IMR-90 (cell line): ENCODE measurements around the gene C17orf107. TPM values are rescaled to one million over a fixed set of nuclear protein-coding genes. Genes with fewer than 3 reads are reported as not detected.

Experiments used
- ATAC-seq: fragments of 200-7000 bp; cut with Tn5 transposase; 2 replicates; pipeline ENCODE4 v1.9.1; 2020; ENCODE audit warnings: low read depth, mild to moderate bottlenecking, moderate library complexity
- BruUV-seq: library from RNA; stranded (reverse); fragments of 400-500 nt; replicated peaks from 2 replicates; lab custom pipeline; 2021; lab: Mats Ljungman, UMichigan
- CTCF ChIA-PET: fragments of 300-600 bp; formaldehyde crosslinking; extraction: SDS; loops from one replicate; lab custom pipeline; 2021; ENCODE audit warnings: antibody characterized with exemption; lab: Yijun Ruan, JAX
- POLR2A ChIA-PET: fragments of 300-600 bp; sonication (Branson Sonifier 250); formaldehyde crosslinking; loops from one replicate; lab custom pipeline; 2022; ENCODE audit warnings: antibody characterized with exemption; ENCODE audit not compliant: unreplicated experiment; lab: Charles Lee
- DNase-seq: peaks from one replicate; pipeline ENCODE4 v3.0.0; 2013
- H2AFZ ChIP-seq: replicated peaks from 2 replicates; pipeline ENCODE3; 2013; ENCODE audit warnings: low read length, mild to moderate bottlenecking; ENCODE audit not compliant: poor library complexity
- H2AK5ac ChIP-seq: 2 replicates; pipeline ENCODE4 v1.6.1; 2013; ENCODE audit warnings: low read depth, low read length, inconsistent platforms
- H2AK9ac ChIP-seq: replicated peaks from 2 replicates; pipeline ENCODE3; 2013; ENCODE audit warnings: mild to moderate bottlenecking, low read depth, low read length, moderate library complexity; ENCODE audit not compliant: poor library complexity
- H2BK120ac ChIP-seq: 2 replicates; pipeline ENCODE4 v1.6.1; 2013; ENCODE audit warnings: low read depth, low read length, inconsistent platforms
- H2BK15ac ChIP-seq: 3 replicates; pipeline ENCODE4 v1.6.1; 2013; ENCODE audit warnings: low read depth, low read length, inconsistent platforms
- H2BK20ac ChIP-seq: 2 replicates; pipeline ENCODE4 v1.6.1; 2013; ENCODE audit warnings: low read depth, mild to moderate bottlenecking, inconsistent platforms, low read length, moderate library complexity
- H2BK5ac ChIP-seq: 2 replicates; pipeline ENCODE4 v1.6.1; 2013; ENCODE audit warnings: mild to moderate bottlenecking, low read depth, low read length, inconsistent platforms; ENCODE audit not compliant: poor library complexity, severe bottlenecking
- H3K14ac ChIP-seq: replicated peaks from 2 replicates; pipeline ENCODE4 v1.6.1; 2013; ENCODE audit warnings: low read depth, low read length, inconsistent platforms
- H3K18ac ChIP-seq: 2 replicates; pipeline ENCODE4 v1.6.1; 2013; ENCODE audit warnings: low read depth, low read length, control low read depth
- H3K23ac ChIP-seq: 2 replicates; pipeline ENCODE4 v1.6.1; 2013; ENCODE audit warnings: low read depth, low read length, inconsistent platforms
- H3K27ac ChIP-seq: 2 replicates; pipeline ENCODE4 v1.5.1; 2013; ENCODE audit warnings: mild to moderate bottlenecking, control low read depth, low read length; ENCODE audit not compliant: insufficient read depth
- H3K27me3 ChIP-seq: 2 replicates; pipeline ENCODE4 v1.6.1; 2013; ENCODE audit warnings: low read length; ENCODE audit not compliant: control insufficient read depth, insufficient read depth
- H3K36me3 ChIP-seq: 2 replicates; pipeline ENCODE4 v1.6.1; 2013; ENCODE audit warnings: low read length, mixed read lengths; ENCODE audit not compliant: control insufficient read depth, insufficient read depth
- H3K4ac ChIP-seq: 2 replicates; pipeline ENCODE4 v1.6.1; 2013; ENCODE audit warnings: low read depth, low read length, inconsistent platforms
- H3K4me1 ChIP-seq: 2 replicates; pipeline ENCODE4 v1.6.1; 2013; ENCODE audit warnings: low read length, mixed read lengths; ENCODE audit not compliant: control insufficient read depth, insufficient read depth
- H3K4me2 ChIP-seq: 2 replicates; pipeline ENCODE4 v1.6.1; 2013; ENCODE audit warnings: low read depth, mild to moderate bottlenecking, control low read depth, low read length, moderate library complexity
- H3K4me3 ChIP-seq: 2 replicates; pipeline ENCODE4 v1.5.1; 2013; ENCODE audit warnings: low read depth, mild to moderate bottlenecking, control low read depth, low read length, moderate library complexity; ENCODE audit not compliant: insufficient read depth
- H3K56ac ChIP-seq: 2 replicates; pipeline ENCODE4 v1.6.1; 2013; ENCODE audit warnings: low read length, inconsistent platforms; ENCODE audit not compliant: insufficient read depth; ENCODE audit errors: extremely low read depth
- H3K79me1 ChIP-seq, 2 experiments: 2 replicates each; pipeline ENCODE4 v1.6.1; 2013; ENCODE audit warnings: low read length in 2 of 2, inconsistent platforms in 1 of 2, low read depth in 1 of 2
- H3K9ac ChIP-seq: 2 replicates; pipeline ENCODE4 v1.6.1; 2013; ENCODE audit warnings: low read depth, low read length, control low read depth
- H3K9me1 ChIP-seq: 2 replicates; pipeline ENCODE4 v1.6.1; 2013; ENCODE audit warnings: low read length, inconsistent platforms; ENCODE audit not compliant: insufficient read depth
- H3K9me3 ChIP-seq: 2 replicates; pipeline ENCODE4 v1.6.1; 2013; ENCODE audit warnings: low read length; ENCODE audit not compliant: control insufficient read depth, insufficient read depth
- H4K20me1 ChIP-seq: 2 replicates; pipeline ENCODE4 v1.6.1; 2013; ENCODE audit warnings: low read length, inconsistent platforms; ENCODE audit not compliant: insufficient read depth
- H4K5ac ChIP-seq: 2 replicates; pipeline ENCODE4 v1.6.1; 2013; ENCODE audit warnings: mild to moderate bottlenecking, low read depth, low read length, control low read depth
- H4K8ac ChIP-seq, 2 experiments: 2 replicates each; pipeline ENCODE4 v1.6.1; 2013; ENCODE audit warnings: low read depth in 2 of 2, low read length in 2 of 2, control low read depth in 1 of 2, inconsistent platforms in 1 of 2
- H4K91ac ChIP-seq: 2 replicates; pipeline ENCODE4 v1.6.1; 2013; ENCODE audit warnings: low read depth, low read length, inconsistent platforms; ENCODE audit not compliant: insufficient read depth
- BHLHE40 ChIP-seq: fragments of 150-350 bp; IDR thresholded peaks from 2 replicates; pipeline ENCODE4 v1.6.1; 2016; ENCODE audit warnings: mild to moderate bottlenecking, low read depth, low read length
- CEBPB ChIP-seq: IDR thresholded peaks from 2 replicates; pipeline ENCODE4 v1.6.1; 2012; ENCODE audit warnings: low read depth, low read length, improper control_type of control experiment
- CHD1 ChIP-seq: IDR thresholded peaks from 2 replicates; pipeline ENCODE4 v1.6.1; 2012; ENCODE audit warnings: low read depth, low read length, improper control_type of control experiment
- FOS ChIP-seq: fragments of 150-350 bp; IDR thresholded peaks from 2 replicates; pipeline ENCODE4 v1.6.1; 2016; ENCODE audit warnings: low read depth, low read length
- MAFK ChIP-seq: IDR thresholded peaks from 2 replicates; pipeline ENCODE4 v1.6.1; 2012; ENCODE audit warnings: low read depth, low read length, improper control_type of control experiment
- MXI1 ChIP-seq: IDR thresholded peaks from 2 replicates; pipeline ENCODE4 v1.6.1; 2012; ENCODE audit warnings: low read depth, mild to moderate bottlenecking, low read length, moderate library complexity, borderline replicate concordance
- NFE2L2 ChIP-seq: fragments of 150-350 bp; IDR thresholded peaks from 2 replicates; pipeline ENCODE4 v1.6.1; 2016; ENCODE audit warnings: low read depth, mild to moderate bottlenecking, low read length
- POLR2A ChIP-seq: IDR thresholded peaks from 2 replicates; pipeline ENCODE4 v1.6.1; 2012; ENCODE audit warnings: mild to moderate bottlenecking, low read depth, low read length
- RAD21 ChIP-seq: IDR thresholded peaks from 2 replicates; pipeline ENCODE4 v1.6.1; 2012; ENCODE audit warnings: low read length, improper control_type of control experiment
- RCOR1 ChIP-seq: IDR thresholded peaks from 2 replicates; pipeline ENCODE4 v1.6.1; 2012; ENCODE audit warnings: mild to moderate bottlenecking, low read length, improper control_type of control experiment; ENCODE audit not compliant: insufficient replicate concordance
- RFX5 ChIP-seq: IDR thresholded peaks from 2 replicates; pipeline ENCODE4 v1.8.0; 2012; ENCODE audit warnings: low read depth, mild to moderate bottlenecking, low read length, moderate library complexity
- SMC3 ChIP-seq: fragments of 150-350 bp; IDR thresholded peaks from 2 replicates; pipeline ENCODE4 v1.6.1; 2016; ENCODE audit warnings: low read depth, mild to moderate bottlenecking, antibody characterized with exemption, low read length, moderate library complexity
- WGBS, 2 experiments: methylation state at CpG; one replicate each; pipeline versions ENCODE4 v1.1.5 to v1.1.7; 2013; ENCODE audit warnings: missing lambda C conversion rate in 2 of 2; ENCODE audit not compliant: insufficient read length in 1 of 2; ENCODE audit errors: extremely low coverage in 2 of 2; 5-methylcytosine and 5-hydroxymethylcytosine counted together
- dilution Hi-C: fragments of 300-500 bp; cut with HindIII; formaldehyde crosslinking; loops from one replicate; pipeline ENCODE4 v1.14.3; 2018; ENCODE audit warnings: low sequenced_read_pairs; ENCODE audit not compliant: unreplicated experiment
- in situ Hi-C: fragments of 300-500 bp; cut with MboI; formaldehyde crosslinking; loops from 3 replicates; pipeline ENCODE4 v1.14.3; 2019; ENCODE audit warnings: low sequenced_read_pairs, inconsistent platforms, mixed read lengths
- intact Hi-C: fragments of 100-400 bp; cut with micrococcal nuclease; formaldehyde crosslinking; loops from 2 replicates; pipeline ENCODE4 v1.10.0; 2022
- polyA plus RNA-seq, 3 experiments: library from polyadenylated mRNA; depleted of rRNA; stranded (reverse); fragments of >200 nt; gene quantifications; 2 replicates each; pipeline ENCODE4 v1.2.3, GENCODE V29; 2012; ENCODE audit warnings: low replicate concordance in 1 of 3
- total RNA-seq: library from RNA; depleted of rRNA; stranded (reverse); fragments of >200 nt; gene quantifications from 2 replicates; pipeline ENCODE4 v1.2.3, GENCODE V29; 2012
- TF ChIP-seq, protein P1 (sequence below): fragments of 150-350 bp; IDR thresholded peaks from 2 replicates; pipeline ENCODE4 v1.6.1; 2017; ENCODE audit warnings: mild to moderate bottlenecking, antibody characterized with exemption, low read length, low read depth
- TF ChIP-seq, protein P2 (sequence below): conservative IDR thresholded peaks from 2 replicates; pipeline ENCODE4 v1.5.1; 2012; ENCODE audit warnings: mild to moderate bottlenecking, low read depth, low read length, improper control_type of control experiment
- TF ChIP-seq, protein P3 (sequence below): fragments of 150-350 bp; IDR thresholded peaks from 2 replicates; pipeline ENCODE4 v1.6.1; 2016; ENCODE audit warnings: low read depth, mild to moderate bottlenecking, low read length, moderate library complexity, borderline replicate concordance

C17orf107 gene
- total and polyA plus RNA-seq, 2 of the 4 experiments (the other 2 are of a cell fraction) = 0.54 to 0.82 TPM

DNA sequence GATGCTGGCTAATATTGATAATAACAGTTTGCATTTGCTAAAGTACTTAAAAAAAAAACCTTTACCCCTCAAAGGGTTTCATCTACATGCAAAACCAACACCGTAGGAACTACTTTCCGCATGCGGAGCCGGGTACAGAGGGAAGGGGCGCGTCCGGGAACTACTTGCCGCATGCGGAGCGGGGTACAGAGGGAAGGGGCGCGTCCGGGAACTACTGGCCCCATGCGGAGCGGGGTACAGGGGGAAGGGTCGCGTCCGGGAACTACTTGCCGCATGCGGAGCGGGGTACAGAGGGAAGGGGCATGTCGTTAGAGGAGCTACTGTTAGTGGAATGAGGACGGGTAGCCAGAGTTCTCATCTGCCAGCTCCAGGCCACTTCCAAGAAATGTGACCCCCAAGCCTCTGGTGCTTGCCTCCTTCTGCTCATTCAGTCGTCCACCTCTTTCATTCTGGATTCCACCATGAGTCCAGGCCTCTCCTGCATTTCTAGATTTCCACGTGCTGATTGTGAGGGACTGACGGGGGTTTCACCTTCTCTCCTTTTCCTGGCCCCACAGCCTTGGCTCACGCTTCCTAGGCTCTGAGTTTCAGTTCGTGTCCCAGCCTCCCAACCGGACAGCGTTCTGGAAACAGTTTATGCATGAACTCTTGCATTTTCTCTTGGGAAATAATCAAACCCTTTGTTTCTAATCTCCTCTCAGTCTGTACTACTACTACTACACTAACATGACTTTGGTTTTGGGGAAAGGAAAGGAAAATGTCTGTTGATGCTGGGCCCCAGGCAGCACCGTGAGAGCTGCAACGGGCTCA, 39.3 kb upstream of the C17orf107 start:
- H2AFZ ChIP-seq = no peak overlapping the region
- H2BK15ac ChIP-seq = no peak overlapping the region
- no peaks in the 10 kb centered on the region for H3K27me3 ChIP-seq
- peaks cover 29% of the 10 kb centered on the region for H4K20me1 ChIP-seq
- H3K56ac ChIP-seq = no peak overlapping the region
- H3K79me1 ChIP-seq = peaks cover 10 to 64% of the 10 kb centered on the region in 2 experiments
- H4K5ac ChIP-seq = no peak overlapping the region
- H2BK5ac ChIP-seq = no peak overlapping the region
- no peak overlapping the region for H3K18ac ChIP-seq
- peaks cover 19% of the 10 kb centered on the region; the same call in 1 of the 2 replicates for H3K9me1 ChIP-seq
- no peak for ATAC-seq
- CTCF ChIA-PET = interaction anchor here (0.8 kb wide), 1 partner anchor 602 kb away, joined by 3 read pairs; no protein-coding TSS in a partner anchor
- no peak overlapping the region for H3K27ac ChIP-seq
- no peak overlapping the region for H3K23ac ChIP-seq
- no peak overlapping the region for H2BK20ac ChIP-seq
- H3K36me3 ChIP-seq = peaks cover 3% of the 10 kb centered on the region; the same call in 1 of the 2 replicates
- H2AK5ac ChIP-seq = no peak overlapping the region
- H3K4ac ChIP-seq = no peak overlapping the region
- H3K4me2 ChIP-seq = no peak overlapping the region
- H4K91ac ChIP-seq = no peak overlapping the region
- H3K9me3 ChIP-seq = no peaks in the 10 kb centered on the region
- H3K4me3 ChIP-seq = no peak overlapping the region
- intact Hi-C loops = no loop called here
- TF ChIP-seq, protein P1, sequence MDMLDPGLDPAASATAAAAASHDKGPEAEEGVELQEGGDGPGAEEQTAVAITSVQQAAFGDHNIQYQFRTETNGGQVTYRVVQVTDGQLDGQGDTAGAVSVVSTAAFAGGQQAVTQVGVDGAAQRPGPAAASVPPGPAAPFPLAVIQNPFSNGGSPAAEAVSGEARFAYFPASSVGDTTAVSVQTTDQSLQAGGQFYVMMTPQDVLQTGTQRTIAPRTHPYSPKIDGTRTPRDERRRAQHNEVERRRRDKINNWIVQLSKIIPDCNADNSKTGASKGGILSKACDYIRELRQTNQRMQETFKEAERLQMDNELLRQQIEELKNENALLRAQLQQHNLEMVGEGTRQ = no peak
- TF ChIP-seq RFX5 (no peak), MXI1 (no peak), MAFK (no peak), BHLHE40 (no peak), RCOR1 (no peak), SMC3 (no peak), CHD1 (no peak), NFE2L2 (no peak), POLR2A (no peak), FOS (no peak), RAD21 (no peak), CEBPB (no peak)
- TF ChIP-seq, protein P2, sequence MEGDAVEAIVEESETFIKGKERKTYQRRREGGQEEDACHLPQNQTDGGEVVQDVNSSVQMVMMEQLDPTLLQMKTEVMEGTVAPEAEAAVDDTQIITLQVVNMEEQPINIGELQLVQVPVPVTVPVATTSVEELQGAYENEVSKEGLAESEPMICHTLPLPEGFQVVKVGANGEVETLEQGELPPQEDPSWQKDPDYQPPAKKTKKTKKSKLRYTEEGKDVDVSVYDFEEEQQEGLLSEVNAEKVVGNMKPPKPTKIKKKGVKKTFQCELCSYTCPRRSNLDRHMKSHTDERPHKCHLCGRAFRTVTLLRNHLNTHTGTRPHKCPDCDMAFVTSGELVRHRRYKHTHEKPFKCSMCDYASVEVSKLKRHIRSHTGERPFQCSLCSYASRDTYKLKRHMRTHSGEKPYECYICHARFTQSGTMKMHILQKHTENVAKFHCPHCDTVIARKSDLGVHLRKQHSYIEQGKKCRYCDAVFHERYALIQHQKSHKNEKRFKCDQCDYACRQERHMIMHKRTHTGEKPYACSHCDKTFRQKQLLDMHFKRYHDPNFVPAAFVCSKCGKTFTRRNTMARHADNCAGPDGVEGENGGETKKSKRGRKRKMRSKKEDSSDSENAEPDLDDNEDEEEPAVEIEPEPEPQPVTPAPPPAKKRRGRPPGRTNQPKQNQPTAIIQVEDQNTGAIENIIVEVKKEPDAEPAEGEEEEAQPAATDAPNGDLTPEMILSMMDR = no peak
- TF ChIP-seq, protein P3, sequence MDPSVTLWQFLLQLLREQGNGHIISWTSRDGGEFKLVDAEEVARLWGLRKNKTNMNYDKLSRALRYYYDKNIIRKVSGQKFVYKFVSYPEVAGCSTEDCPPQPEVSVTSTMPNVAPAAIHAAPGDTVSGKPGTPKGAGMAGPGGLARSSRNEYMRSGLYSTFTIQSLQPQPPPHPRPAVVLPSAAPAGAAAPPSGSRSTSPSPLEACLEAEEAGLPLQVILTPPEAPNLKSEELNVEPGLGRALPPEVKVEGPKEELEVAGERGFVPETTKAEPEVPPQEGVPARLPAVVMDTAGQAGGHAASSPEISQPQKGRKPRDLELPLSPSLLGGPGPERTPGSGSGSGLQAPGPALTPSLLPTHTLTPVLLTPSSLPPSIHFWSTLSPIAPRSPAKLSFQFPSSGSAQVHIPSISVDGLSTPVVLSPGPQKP = no peak
- 88% methylated on average over 16 of the region's 32 CpGs; no CpG with 5 or more reads in 1 of the 2 experiments for WGBS, 2 experiments
- H3K14ac ChIP-seq = no peak overlapping the region
- no peak overlapping the region for H2BK120ac ChIP-seq
- POLR2A ChIA-PET = no interaction called here
- no peak overlapping the region for H2AK9ac ChIP-seq
- BruUV-seq = no TSS peak
- dilution Hi-C loops = no loop called here
- in situ Hi-C loops = no loop called here
- no peak overlapping the region for H3K9ac ChIP-seq
- no peak overlapping the region for H4K8ac ChIP-seq
- H3K4me1 ChIP-seq = peaks cover 10% of the 10 kb centered on the region; the same call in 1 of the 2 replicates
- DNase-seq = no peak
